GM23248 (cell line): ENCODE data around the gene ATG16L2.

Experiments
- EZH2 ChIP-seq: fragments of 200-600 bp; sonication (generic); IDR thresholded peaks from 2 replicates; pipeline ENCODE4 v1.6.1; 2018; ENCODE audit warnings: antibody characterized with exemption, mild to moderate bottlenecking; ENCODE audit not compliant: insufficient read depth, poor library complexity, severe bottlenecking
- EZH2phosphoT487 ChIP-seq: fragments of 200-600 bp; sonication (generic); IDR thresholded peaks from 2 replicates; pipeline ENCODE4 v1.6.1; 2018; ENCODE audit warnings: antibody characterized with exemption, moderate library complexity, mild to moderate bottlenecking, low read depth; ENCODE audit not compliant: insufficient read depth

DNA sequence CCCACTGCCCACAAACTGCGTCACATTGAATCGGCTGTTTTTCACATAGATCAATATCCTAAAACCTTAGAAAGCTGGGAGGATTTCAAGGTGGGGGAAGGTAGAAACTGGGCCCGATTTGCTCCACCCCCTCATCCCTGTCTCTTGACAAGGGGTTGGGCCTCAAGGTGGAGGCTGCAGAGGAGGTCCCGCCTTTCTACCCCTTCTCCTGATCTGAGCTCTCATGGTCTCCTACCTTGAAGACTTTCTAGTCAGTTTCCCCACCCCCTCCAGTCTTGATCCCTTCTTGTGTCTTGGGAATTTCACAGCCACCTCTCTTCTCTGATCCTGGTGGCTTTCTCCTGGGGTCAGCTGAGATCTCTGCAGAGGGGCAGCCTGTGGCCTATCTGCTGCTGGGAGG lies 15.8 kb upstream of the ATG16L2 start:
- TF ChIP-seq EZH2 (no peak), EZH2phosphoT487 (no peak)
